H1 (cell line): ENCODE data around the gene LMTK2. TPM values are rescaled to one million over a fixed set of nuclear protein-coding genes. Genes with fewer than 3 reads are reported as not detected.

Experiments used
- CTCF ChIA-PET: fragments of 300-600 bp; sonication (Branson Sonifier 250); formaldehyde crosslinking; loops from one replicate; lab custom pipeline; 2021; ENCODE audit not compliant: partially characterized antibody; lab: Charles Lee
- POLR2A ChIA-PET: fragments of 300-600 bp; sonication (Branson Sonifier 250); formaldehyde crosslinking; loops from one replicate; lab custom pipeline; 2021; ENCODE audit warnings: inconsistent platforms; ENCODE audit not compliant: partially characterized antibody; lab: Charles Lee
- DNase-seq, 2 experiments: peaks; one replicate each; pipeline versions ENCODE4 v3.0.0 to v3.0.0-alpha.2; 2010 to 2022; ENCODE audit warnings: low spot score in 2 of 2, low read depth in 1 of 2, mixed read lengths in 1 of 2
- FAIRE-seq: peaks from 2 replicates; lab custom pipeline; 2011; peaks lifted over from hg19 to GRCh38; lab: Jason Lieb, UNC
- H2AFZ ChIP-seq: 2 replicates; pipeline ENCODE4 v1.8.1; 2012; ENCODE audit warnings: low read length, inconsistent platforms
- H2AK5ac ChIP-seq: 2 replicates; pipeline ENCODE4 v1.6.1; 2013; ENCODE audit warnings: low read depth, low read length
- H2BK120ac ChIP-seq: replicated peaks from 2 replicates; pipeline ENCODE3; 2013; ENCODE audit warnings: low read depth, low read length, inconsistent platforms
- H2BK12ac ChIP-seq: 2 replicates; pipeline ENCODE4 v1.6.1; 2013; ENCODE audit warnings: low read depth, low read length
- H2BK15ac ChIP-seq: 2 replicates; pipeline ENCODE4 v1.6.1; 2013; ENCODE audit warnings: low read length
- H2BK20ac ChIP-seq: 2 replicates; pipeline ENCODE4 v1.6.1; 2013; ENCODE audit warnings: low read length
- H2BK5ac ChIP-seq: 2 replicates; pipeline ENCODE4 v1.6.1; 2013; ENCODE audit warnings: low read depth, low read length
- H3K14ac ChIP-seq: 2 replicates; pipeline ENCODE4 v1.6.1; 2013; ENCODE audit warnings: inconsistent platforms; ENCODE audit not compliant: insufficient read length
- H3K18ac ChIP-seq: 2 replicates; pipeline ENCODE4 v1.6.1; 2013; ENCODE audit warnings: low read length; ENCODE audit errors: extremely low read depth
- H3K23ac ChIP-seq: 2 replicates; pipeline ENCODE4 v1.6.1; 2013; ENCODE audit warnings: inconsistent platforms; ENCODE audit not compliant: insufficient read length
- H3K23me2 ChIP-seq: 2 replicates; pipeline ENCODE4 v1.6.1; 2013; ENCODE audit warnings: low read depth, low read length
- H3K27ac ChIP-seq: 2 replicates; pipeline ENCODE4 v1.6.1; 2011; ENCODE audit warnings: low read depth, low read length, inconsistent platforms
- H3K27me3 ChIP-seq, 4 experiments: replicated peaks in 1 of 4; 1 replicate in 1 of 4; 2 replicates in 3 of 4; pipeline versions ENCODE4 v1.6.1 to v1.8.1; 2011 to 2013; ENCODE audit warnings: low read length in 3 of 4, mild to moderate bottlenecking in 3 of 4, inconsistent platforms in 2 of 4, mixed read lengths in 2 of 4, moderate library complexity in 1 of 4; ENCODE audit not compliant: control insufficient read depth in 3 of 4, insufficient read depth in 3 of 4; ENCODE audit errors: extremely low read depth in 1 of 4
- H3K36me3 ChIP-seq, 4 experiments: 2 replicates each; pipeline versions ENCODE4 v1.6.1 to v1.8.1; 2011 to 2013; ENCODE audit warnings: mild to moderate bottlenecking in 4 of 4, low read length in 3 of 4, moderate library complexity in 2 of 4, control low read depth in 1 of 4, inconsistent platforms in 1 of 4; ENCODE audit not compliant: insufficient read depth in 4 of 4, control insufficient read depth in 2 of 4
- H3K4ac ChIP-seq: replicated peaks from 2 replicates; pipeline ENCODE3; 2013; ENCODE audit warnings: low read length, low read depth, mixed read lengths, inconsistent platforms; ENCODE audit not compliant: insufficient read length
- H3K4me1 ChIP-seq, 4 experiments: replicated peaks in 1 of 4; 1 replicate in 1 of 4; 2 replicates in 3 of 4; pipeline versions ENCODE4 v1.6.1 to v1.8.1; 2011 to 2013; ENCODE audit warnings: low read length in 3 of 4, inconsistent platforms in 2 of 4, mixed read lengths in 1 of 4; ENCODE audit not compliant: insufficient read depth in 4 of 4, control insufficient read depth in 3 of 4
- H3K4me2 ChIP-seq, 2 experiments: 2 replicates each; pipeline versions ENCODE4 v1.6.1 to v1.8.1; 2011 to 2013; ENCODE audit warnings: low read depth in 2 of 2, low read length in 2 of 2, control low read depth in 1 of 2, inconsistent platforms in 1 of 2, mild to moderate bottlenecking in 1 of 2; ENCODE audit not compliant: insufficient read depth in 1 of 2
- H3K4me3 ChIP-seq, 4 experiments: fragments of 200-600, 300-600 bp in 1 of 4; sonication (generic), shearing (Covaris generic), sonication (Bioruptor Twin) in 1 of 4; 2 replicates each; pipeline versions ENCODE4 v1.5.1 to v1.8.1; 2011 to 2016; ENCODE audit warnings: low read length in 4 of 4, low read depth in 3 of 4, control low read depth in 2 of 4, inconsistent platforms in 2 of 4, mild to moderate bottlenecking in 2 of 4, mixed read lengths in 1 of 4, moderate library complexity in 1 of 4; ENCODE audit not compliant: insufficient read depth in 2 of 4; ENCODE audit errors: extremely low read depth in 1 of 4
- H3K56ac ChIP-seq: replicated peaks from 2 replicates; pipeline ENCODE3; 2013; ENCODE audit warnings: low read depth, mild to moderate bottlenecking, mixed read lengths, low read length, inconsistent platforms; ENCODE audit not compliant: insufficient read length
- H3K79me1 ChIP-seq: 2 replicates; pipeline ENCODE4 v1.6.1; 2013; ENCODE audit warnings: low read depth, low read length, control low read depth
- H3K79me2 ChIP-seq, 2 experiments: 2 replicates each; pipeline versions ENCODE4 v1.6.1 to v1.8.1; 2012 to 2013; ENCODE audit warnings: low read length in 2 of 2, mild to moderate bottlenecking in 2 of 2, inconsistent platforms in 1 of 2; ENCODE audit not compliant: insufficient read depth in 2 of 2, control insufficient read depth in 1 of 2
- H3K9ac ChIP-seq, 4 experiments: replicated peaks in 1 of 4; 1 replicate in 1 of 4; 2 replicates in 3 of 4; pipeline versions ENCODE4 v1.6.1 to v1.8.1; 2011 to 2013; ENCODE audit warnings: low read depth in 3 of 4, low read length in 3 of 4, control low read depth in 2 of 4, mild to moderate bottlenecking in 2 of 4, moderate library complexity in 2 of 4, inconsistent platforms in 1 of 4; ENCODE audit errors: extremely low read depth in 1 of 4
- H3K9me3 ChIP-seq, 2 experiments: 2 replicates each; pipeline versions ENCODE4 v1.6.1 to v1.8.1; 2012 to 2013; ENCODE audit warnings: mild to moderate bottlenecking in 2 of 2, moderate library complexity in 2 of 2, control low read depth in 1 of 2, inconsistent platforms in 1 of 2, low read depth in 1 of 2, low read length in 1 of 2, mixed read lengths in 1 of 2; ENCODE audit not compliant: insufficient read depth in 2 of 2
- H4K20me1 ChIP-seq, 2 experiments: replicated peaks in 1 of 2; 2 replicates each; pipeline versions ENCODE3 to v1.8.1; 2011 to 2013; ENCODE audit warnings: inconsistent platforms in 2 of 2, low read length in 2 of 2, mild to moderate bottlenecking in 1 of 2; ENCODE audit not compliant: insufficient read depth in 2 of 2, control insufficient read depth in 1 of 2
- H4K5ac ChIP-seq: 2 replicates; pipeline ENCODE4 v1.6.1; 2013; ENCODE audit warnings: low read length, low read depth, mixed read lengths, inconsistent platforms; ENCODE audit not compliant: insufficient read length
- H4K8ac ChIP-seq: 2 replicates; pipeline ENCODE4 v1.8.0; 2013; ENCODE audit warnings: mild to moderate bottlenecking, moderate library complexity, low read length, inconsistent platforms; ENCODE audit not compliant: insufficient read depth; ENCODE audit errors: extremely low read depth
- H4K91ac ChIP-seq: replicated peaks from 2 replicates; pipeline ENCODE3; 2013; ENCODE audit warnings: low read length, mixed read lengths, inconsistent platforms; ENCODE audit not compliant: insufficient read length
- ASH2L ChIP-seq: fragments of 200-600, 300-600 bp; sonication (generic); IDR thresholded peaks from one replicate; pipeline ENCODE4 v1.7.1; 2017; ENCODE audit warnings: low read length
- ATF3 ChIP-seq: IDR thresholded peaks from 2 replicates; pipeline ENCODE4 v1.6.1; 2011; ENCODE audit warnings: low read depth, mild to moderate bottlenecking, low read length; ENCODE audit not compliant: insufficient read depth
- BCL11A ChIP-seq, 2 experiments: IDR thresholded peaks; one replicate each; pipeline ENCODE4 v1.6.1; 2011; ENCODE audit warnings: low read depth in 2 of 2, low read length in 2 of 2, mild to moderate bottlenecking in 2 of 2
- CBX5 ChIP-seq: fragments of 300-800, 300-1000 bp; sonication (generic); IDR thresholded peaks from 2 replicates; pipeline ENCODE4 v1.7.1; 2016; ENCODE audit warnings: antibody characterized with exemption, low read length, low read depth
- CTBP2 ChIP-seq: IDR thresholded peaks from 2 replicates; pipeline ENCODE4 v1.7.0; 2011; ENCODE audit warnings: borderline replicate concordance, mild to moderate bottlenecking, moderate library complexity, mixed read lengths, low read length; ENCODE audit not compliant: insufficient read depth, insufficient read length
- EGR1 ChIP-seq: IDR thresholded peaks from 2 replicates; pipeline ENCODE4 v1.6.1; 2011; ENCODE audit warnings: low read depth, low read length, borderline replicate concordance
- FOSL1 ChIP-seq: IDR thresholded peaks from 2 replicates; pipeline ENCODE4 v1.6.1; 2011; ENCODE audit warnings: mild to moderate bottlenecking, low read depth, low read length, moderate library complexity; ENCODE audit not compliant: insufficient read depth
- HDAC6 ChIP-seq: IDR thresholded peaks from one replicate; pipeline ENCODE4 v1.7.1; 2012; ENCODE audit warnings: low read depth, mild to moderate bottlenecking, inconsistent platforms, low read length, moderate library complexity
- JUND ChIP-seq: IDR thresholded peaks from 2 replicates; pipeline ENCODE4 v1.6.1; 2011; ENCODE audit warnings: mild to moderate bottlenecking, improper control_type of control experiment, low read length
- MAFK ChIP-seq: IDR thresholded peaks from 2 replicates; pipeline ENCODE4 v1.6.1; 2012; ENCODE audit warnings: low read depth, mild to moderate bottlenecking, improper control_type of control experiment, low read length
- NANOG ChIP-seq: IDR thresholded peaks from 2 replicates; pipeline ENCODE4 v1.6.1; 2011; ENCODE audit warnings: low read length, low read depth, mild to moderate bottlenecking, inconsistent platforms; ENCODE audit not compliant: insufficient read depth, poor library complexity, severe bottlenecking
- POLR2A ChIP-seq, 2 experiments: IDR thresholded peaks; 1 replicate in 1 of 2; 2 replicates in 1 of 2; pipeline ENCODE4 v1.6.1; 2011; ENCODE audit warnings: low read depth in 2 of 2, low read length in 2 of 2, mild to moderate bottlenecking in 2 of 2; ENCODE audit errors: control extremely low read depth in 1 of 2
- SIX5 ChIP-seq: IDR thresholded peaks from 2 replicates; pipeline ENCODE4 v1.6.1; 2011; ENCODE audit warnings: mild to moderate bottlenecking, low read depth, low read length
- SUZ12 ChIP-seq: fragments of 200-600 bp; sonication (generic); IDR thresholded peaks from 2 replicates; pipeline ENCODE4 v1.6.1; 2012; ENCODE audit warnings: mild to moderate bottlenecking, inconsistent platforms, low read length, moderate library complexity, mixed read lengths
- TCF12 ChIP-seq: IDR thresholded peaks from 2 replicates; pipeline ENCODE4 v1.6.1; 2011; ENCODE audit warnings: low read depth, mild to moderate bottlenecking, low read length
- WGBS, 2 experiments: shearing (Covaris generic) in 1 of 2; methylation state at CpG; one replicate each; pipeline versions ENCODE4 v1.1.6 to v1.1.7; 2013 to 2015; ENCODE audit warnings: low lambda C conversion rate in 2 of 2, mixed read lengths in 2 of 2, inconsistent platforms in 1 of 2, low coverage in 1 of 2, missing lambda C conversion rate in 1 of 2; ENCODE audit not compliant: insufficient replicate concordance in 2 of 2, insufficient coverage in 1 of 2, insufficient read length in 1 of 2; ENCODE audit errors: extremely low coverage in 1 of 2, missing lambda C conversion rate in 1 of 2; 5-methylcytosine and 5-hydroxymethylcytosine counted together
- polyA plus RNA-seq, 7 experiments: library from polyadenylated mRNA; depleted of rRNA in 3 of 7; stranded (reverse) in 5 of 7; unstranded in 2 of 7; fragments of >200 nt in 5 of 7; fragments of 200-250 nt in 2 of 7; gene quantifications; 1 replicate in 5 of 7; 2 replicates in 1 of 7; 4 replicates in 1 of 7; pipeline versions ENCODE4 v1.2.1 to v1.2.3, GENCODE V29; 2011 to 2013; ENCODE audit warnings: missing spikeins in 2 of 7, mixed read lengths in 2 of 7
- total RNA-seq: library from RNA; stranded (reverse); fragmentation: NEBNext Ultra II Directional; extraction: Animal tissue kit (Norgen Biotek cat#: 25700); gene quantifications from 2 replicates; pipeline ENCODE4 v1.2.1, GENCODE V29; 2021

Gene LMTK2
- total and polyA plus RNA-seq, 2 of the 8 experiments (the other 6 are each of a cell fraction or from before 2014, with no cell fraction given), result 9.7 to 30.7 TPM

GRCh38 chr7:98248156-98248555 is 141.5 kb downstream of the LMTK2 start:
- H2BK15ac ChIP-seq, result no peak overlapping the region
- no peak overlapping the region for H4K91ac ChIP-seq
- POLR2A ChIA-PET, result no interaction called here
- H3K27ac ChIP-seq, result no peak overlapping the region
- H4K8ac ChIP-seq, result no peak overlapping the region
- no peak overlapping the region for H3K23ac ChIP-seq
- no peak overlapping the region for H4K5ac ChIP-seq
- H3K14ac ChIP-seq, result no peak overlapping the region
- H2AK5ac ChIP-seq, result no peak overlapping the region
- no peak overlapping the region for H2BK120ac ChIP-seq
- peaks cover 0 to 14% (median 3%) of the 10 kb centered on the region in 4 experiments; a peak in 4 of 7 replicates for H3K4me1 ChIP-seq
- H3K27me3 ChIP-seq, result no peaks in the 10 kb centered on the region; a peak in 1 of 7 replicates
- FAIRE-seq (no peak), DNase-seq (no peak)
- no peak overlapping the region for H2BK20ac ChIP-seq
- no peak overlapping the region for H3K4me3 ChIP-seq
- H3K36me3 ChIP-seq, result no peaks in the 10 kb centered on the region
- H3K18ac ChIP-seq, result no peak overlapping the region
- no peak overlapping the region for H3K4me2 ChIP-seq
- no peak overlapping the region for H3K56ac ChIP-seq
- CTCF ChIA-PET, result no interaction called here
- no peak overlapping the region for H2AFZ ChIP-seq
- no peak overlapping the region for H2BK12ac ChIP-seq
- peaks cover 6% of the 10 kb centered on the region for H3K23me2 ChIP-seq
- no peak overlapping the region for H3K9ac ChIP-seq
- H3K79me1 ChIP-seq, result no peaks in the 10 kb centered on the region; the same call in 1 of the 2 replicates
- no peak overlapping the region for H3K4ac ChIP-seq
- no peak overlapping the region for H2BK5ac ChIP-seq
- 96% methylated on average over 11 of the region's 12 CpGs; no CpG with 5 or more reads in 1 of the 2 experiments for WGBS, 2 experiments
- H3K9me3 ChIP-seq, result no peaks in the 10 kb centered on the region
- H4K20me1 ChIP-seq, result no peaks in the 10 kb centered on the region
- H3K79me2 ChIP-seq, result peaks cover 0 to 5% of the 10 kb centered on the region in 2 experiments; a peak in 1 of 4 replicates
- TF ChIP-seq ASH2L (no peak), CBX5 (no peak), POLR2A (IDR thresholded peaks at IDR 0.05; ENCODE audit: control extremely low read depth in 1 of 2, low read depth in 2 of 2, low read length in 2 of 2) (no peak), ATF3 (no peak), BCL11A (IDR thresholded peaks at IDR 0.05; ENCODE audit: low read depth in 2 of 2, low read length in 2 of 2) (no peak), SUZ12 (no peak), HDAC6 (no peak), NANOG (no peak), TCF12 (no peak), SIX5 (no peak), CTBP2 (no peak), FOSL1 (no peak), MAFK (no peak), JUND (no peak), EGR1 (no peak)
